ENCODE data around the gene FITM1.
"Not testable (repeated sequence)": the region's sequence is repeated elsewhere in the genome, so short reads cannot be mapped to it uniquely, and the experiment has no call there.

The FITM1 gene

GRCh38 chr14:24105609-24106239 is 24.7 kb upstream of the FITM1 start:
- not testable (repeated sequence) for H3K4me3 Mint-ChIP-seq; DNase-seq (ENCODE audit: low spot score in 2 of 2); H3K9me3 Mint-ChIP-seq; H3K27ac Mint-ChIP-seq; H3K4me1 Mint-ChIP-seq; H3K27me3 Mint-ChIP-seq; H3K36me3 Mint-ChIP-seq; ATAC-seq (ENCODE audit: low read depth)

- DNase-seq (ENCODE audit: low spot score in 2 of 2) (no peak), ATAC-seq (ENCODE audit: low read depth) (no peak)
- H3K27ac Mint-ChIP-seq = no peak overlapping the region
- H3K36me3 Mint-ChIP-seq = peaks cover 9% of the 10 kb centered on the region
- H3K4me1 Mint-ChIP-seq = peaks cover 7% of the 10 kb centered on the region
- H3K27me3 Mint-ChIP-seq = no peaks in the 10 kb centered on the region
- no peaks in the 10 kb centered on the region for H3K9me3 Mint-ChIP-seq
- no peak overlapping the region for H3K4me3 Mint-ChIP-seq
These were observed 23.7 kb upstream of the FITM1 start for GRCh38 chr14:24106672-24107271.

GRCh38 chr14:24108336-24108874 is 22.1 kb upstream of the FITM1 start:
- ATAC-seq (ENCODE audit: low read depth) (peak; percentile 10), DNase-seq (ENCODE audit: low spot score in 2 of 2) (no peak)
- Mint-ChIP-seq H3K27me3 (no peaks in the 10 kb centered on the region), H3K36me3 (peaks cover 7% of the 10 kb centered on the region), H3K9me3 (no peaks in the 10 kb centered on the region), H3K4me3 (no peak overlapping the region), H3K4me1 (peaks cover 6% of the 10 kb centered on the region), H3K27ac (peak overlapping the region; percentile 87)

- peaks cover 6% of the 10 kb centered on the region for H3K4me1 Mint-ChIP-seq
- no peak overlapping the region for H3K4me3 Mint-ChIP-seq
- H3K9me3 Mint-ChIP-seq = no peaks in the 10 kb centered on the region
- ATAC-seq (ENCODE audit: low read depth) (no peak), DNase-seq (ENCODE audit: low spot score in 2 of 2) (no peak)
- H3K27me3 Mint-ChIP-seq = no peaks in the 10 kb centered on the region
- H3K27ac Mint-ChIP-seq = no peak overlapping the region
- no peaks in the 10 kb centered on the region for H3K36me3 Mint-ChIP-seq
These were observed 20.4 kb upstream of the FITM1 start for GRCh38 chr14:24110060-24110459.

- H3K4me1 Mint-ChIP-seq = peaks cover 9% of the 10 kb centered on the region
- H3K27me3 Mint-ChIP-seq = no peaks in the 10 kb centered on the region
- no peak overlapping the region for H3K27ac Mint-ChIP-seq
- ATAC-seq (ENCODE audit: low read depth) = no peak
- no peak overlapping the region for H3K4me3 Mint-ChIP-seq
- H3K36me3 Mint-ChIP-seq = no peaks in the 10 kb centered on the region
- no peaks in the 10 kb centered on the region for H3K9me3 Mint-ChIP-seq
- no peak for DNase-seq (ENCODE audit: low spot score in 2 of 2)
These were observed 19.9 kb upstream of the FITM1 start for GRCh38 chr14:24110523-24110922.

GRCh38 chr14:24113379-24113800 is 17.1 kb upstream of the FITM1 start:
- H3K27ac Mint-ChIP-seq = peak overlapping the region; percentile 97
- H3K27me3 Mint-ChIP-seq = no peaks in the 10 kb centered on the region
- peaks cover 6% of the 10 kb centered on the region for H3K36me3 Mint-ChIP-seq
- H3K4me1 Mint-ChIP-seq = peaks cover 20% of the 10 kb centered on the region
- no peak for DNase-seq (ENCODE audit: low spot score in 2 of 2)
- ATAC-seq (ENCODE audit: low read depth) = no peak
- peak overlapping the region; percentile 99 for H3K4me3 Mint-ChIP-seq
- no peaks in the 10 kb centered on the region for H3K9me3 Mint-ChIP-seq

GRCh38 chr14:24113801-24114531 is 16.5 kb upstream of the FITM1 start:
- H3K36me3 Mint-ChIP-seq = peaks cover 12% of the 10 kb centered on the region
- peak overlapping the region; percentile 97 for H3K27ac Mint-ChIP-seq
- DNase-seq (ENCODE audit: low spot score in 2 of 2) (peak in 1 of 2 donors; percentile 74), ATAC-seq (ENCODE audit: low read depth) (peak; percentile 17)
- H3K4me3 Mint-ChIP-seq = peak overlapping the region; percentile 99
- peaks cover 16% of the 10 kb centered on the region for H3K4me1 Mint-ChIP-seq
- no peaks in the 10 kb centered on the region for H3K27me3 Mint-ChIP-seq
- H3K9me3 Mint-ChIP-seq = no peaks in the 10 kb centered on the region

- Mint-ChIP-seq H3K36me3 (peaks cover 18% of the 10 kb centered on the region), H3K27ac (peak within 1 kb of the TSS; percentile 97), H3K27me3 (no peaks in the 10 kb centered on the region), H3K4me1 (peaks cover 16% of the 10 kb centered on the region), H3K4me3 (peak within 1 kb of the TSS; percentile 99), H3K9me3 (no peaks in the 10 kb centered on the region)
- ATAC-seq (ENCODE audit: low read depth) (peak; percentile 81), DNase-seq (ENCODE audit: low spot score in 2 of 2) (peak; percentile 98)
These were observed 15.7 kb upstream of the FITM1 start, which contains the start of the genes DCAF11 and NRL for GRCh38 chr14:24114532-24115421. Gene DCAF11 (plus strand): TSS chr14:24114777. CDS start chr14:24115595, 818 bp downstream. Gene NRL (minus strand): TSS chr14:24114949. CDS start chr14:24082848, 32,101 bp downstream.

- ATAC-seq (ENCODE audit: low read depth) = no peak
- H3K4me1 Mint-ChIP-seq = peaks cover 16% of the 10 kb centered on the region
- no peaks in the 10 kb centered on the region for H3K9me3 Mint-ChIP-seq
- H3K36me3 Mint-ChIP-seq = peaks cover 18% of the 10 kb centered on the region
- DNase-seq (ENCODE audit: low spot score in 2 of 2) = no peak
- H3K4me3 Mint-ChIP-seq = peak overlapping the region; percentile 99
- H3K27ac Mint-ChIP-seq = peak overlapping the region; percentile 97
- H3K27me3 Mint-ChIP-seq = no peaks in the 10 kb centered on the region
These were observed 14.9 kb upstream of the FITM1 start for GRCh38 chr14:24115422-24116127.

- DNase-seq (ENCODE audit: low spot score in 2 of 2) (no peak), ATAC-seq (ENCODE audit: low read depth) (no peak)
- peak overlapping the region; percentile 53 for H3K27ac Mint-ChIP-seq
- peak overlapping the region; percentile 99 for H3K4me3 Mint-ChIP-seq
- H3K4me1 Mint-ChIP-seq = peaks cover 16% of the 10 kb centered on the region
- peaks cover 18% of the 10 kb centered on the region for H3K36me3 Mint-ChIP-seq
- no peaks in the 10 kb centered on the region for H3K9me3 Mint-ChIP-seq
- H3K27me3 Mint-ChIP-seq = no peaks in the 10 kb centered on the region
These were observed 14.2 kb upstream of the FITM1 start for GRCh38 chr14:24116128-24116814.

- Mint-ChIP-seq H3K27me3 (no peaks in the 10 kb centered on the region), H3K9me3 (no peaks in the 10 kb centered on the region), H3K4me1 (peaks cover 18% of the 10 kb centered on the region), H3K4me3 (no peak overlapping the region), H3K27ac (no peak overlapping the region), H3K36me3 (peaks cover 21% of the 10 kb centered on the region)
- DNase-seq (ENCODE audit: low spot score in 2 of 2) = no peak
- ATAC-seq (ENCODE audit: low read depth) = no peak
These were observed 13.3 kb upstream of the FITM1 start for GRCh38 chr14:24117179-24117578.

GRCh38 chr14:24119691-24120090 is 10.8 kb upstream of the FITM1 start:
- Mint-ChIP-seq H3K9me3 (no peaks in the 10 kb centered on the region), H3K27me3 (no peaks in the 10 kb centered on the region), H3K4me1 (peaks cover 37% of the 10 kb centered on the region), H3K36me3 (peaks cover 25% of the 10 kb centered on the region), H3K27ac (no peak overlapping the region), H3K4me3 (no peak overlapping the region)
- ATAC-seq (ENCODE audit: low read depth) (no peak), DNase-seq (ENCODE audit: low spot score in 2 of 2) (no peak)
